Muscle of arm (tissue), 12 donors: ENCODE measurements around the gene ANK3. TPM values are rescaled to one million over a fixed set of nuclear protein-coding genes. Genes with fewer than 3 reads are reported as not detected.
A peak's percentile ranks its signal among the peaks of the same experiment; 100 is the strongest.

Experiments used
- DNase-seq: peaks from one replicate; pipeline ENCODE4 v3.0.0-alpha.2; 2013
- polyA plus RNA-seq, 12 donors: library from polyadenylated mRNA; unstranded; fragments of 120-200 nt; gene quantifications; one replicate each; pipeline ENCODE4 v1.2.1, GENCODE V29; 2013; ENCODE audit not compliant: insufficient read length in 12 of 12

Gene ANK3
- polyA plus RNA-seq, 12 donors, result 84.5 to 171 (median 147) TPM; not detected in 1

DNA sequence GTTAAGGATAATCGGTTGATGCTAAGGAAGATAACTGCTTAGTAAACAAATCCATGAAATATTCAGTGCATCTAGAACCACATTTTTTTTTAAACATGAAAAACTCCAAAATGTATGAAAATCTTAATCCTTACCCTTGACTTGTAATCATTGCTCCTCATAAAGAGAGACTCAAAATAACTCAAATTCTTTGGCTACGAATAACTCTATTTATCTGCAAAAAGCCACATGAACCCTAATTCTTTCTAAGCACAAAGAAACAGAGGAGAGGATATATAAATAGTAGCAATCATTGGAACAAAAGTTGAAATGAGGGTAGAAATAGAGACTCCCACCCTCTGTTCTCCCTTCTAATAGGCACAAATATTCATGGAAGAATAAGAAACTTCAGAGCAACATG lies 40.2 kb downstream of the ANK3 start:
- no peak for DNase-seq

- no peak for DNase-seq
Observed at GRCh38 chr10:60348982-60349381, 40.7 kb downstream of the ANK3 start.

DNA sequence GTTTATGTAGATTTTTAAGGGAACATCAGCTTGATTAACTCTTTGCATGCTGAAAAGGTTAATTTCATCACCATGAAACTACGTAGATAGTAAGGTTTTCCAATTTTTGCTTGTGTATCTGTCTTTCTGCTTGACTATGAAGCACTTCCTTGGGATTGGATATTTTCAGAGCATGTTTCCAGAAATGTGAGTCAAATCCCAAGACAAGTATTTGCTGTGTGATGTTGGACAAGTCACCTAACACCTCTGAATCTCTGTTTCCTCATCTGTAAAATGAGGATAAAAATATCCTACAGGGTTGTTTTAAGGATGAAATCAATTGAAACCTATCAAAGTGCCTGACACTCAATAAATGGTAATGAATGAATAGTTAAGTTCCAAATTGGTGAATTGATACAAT lies 42.4 kb downstream of the ANK3 start:
- DNase-seq, result no peak

DNA sequence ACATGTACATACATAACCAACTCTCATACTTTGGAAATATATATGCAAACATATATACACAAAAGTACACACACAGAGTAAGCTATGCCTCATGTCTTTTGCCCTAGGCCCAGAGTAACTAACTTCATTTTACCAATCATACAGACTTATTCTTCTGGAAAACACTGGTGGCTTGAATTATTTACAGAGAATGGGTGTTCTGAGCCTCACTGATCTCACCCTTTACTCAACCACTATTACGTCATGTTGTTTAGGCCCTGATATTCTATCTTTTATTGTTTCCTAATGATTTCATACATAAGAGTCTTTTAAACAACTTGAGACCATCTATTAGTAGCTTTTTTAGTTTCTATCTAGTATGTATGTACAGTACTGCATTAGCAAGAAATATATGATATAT lies 43.0 kb downstream of the ANK3 start:
- DNase-seq, result no peak

GRCh38 chr10:60343254-60343653 lies 46.4 kb downstream of the ANK3 start:
- no peak for DNase-seq

DNA sequence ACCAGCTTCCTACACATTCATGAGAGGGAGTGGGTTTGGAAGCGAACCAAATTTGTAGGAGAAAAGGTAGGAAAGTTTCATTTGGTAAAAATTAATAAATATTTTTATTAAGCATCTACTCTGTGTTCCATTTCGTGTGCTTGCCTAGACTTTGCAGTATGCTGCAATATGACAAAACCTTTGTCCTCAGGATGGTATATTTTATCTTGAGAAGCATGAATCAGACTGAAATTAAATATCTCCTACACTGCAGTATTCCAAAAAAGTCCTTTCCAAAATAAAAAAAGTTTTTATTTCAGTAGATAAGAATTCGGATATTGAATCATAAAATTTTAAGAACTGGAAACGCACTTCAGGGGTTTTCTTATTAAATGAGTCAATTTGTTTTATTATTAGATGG lies 47.7 kb downstream of the ANK3 start:
- DNase-seq, result no peak

GRCh38 chr10:60340973-60341372 lies 48.7 kb downstream of the ANK3 start:
- no peak for DNase-seq

DNA sequence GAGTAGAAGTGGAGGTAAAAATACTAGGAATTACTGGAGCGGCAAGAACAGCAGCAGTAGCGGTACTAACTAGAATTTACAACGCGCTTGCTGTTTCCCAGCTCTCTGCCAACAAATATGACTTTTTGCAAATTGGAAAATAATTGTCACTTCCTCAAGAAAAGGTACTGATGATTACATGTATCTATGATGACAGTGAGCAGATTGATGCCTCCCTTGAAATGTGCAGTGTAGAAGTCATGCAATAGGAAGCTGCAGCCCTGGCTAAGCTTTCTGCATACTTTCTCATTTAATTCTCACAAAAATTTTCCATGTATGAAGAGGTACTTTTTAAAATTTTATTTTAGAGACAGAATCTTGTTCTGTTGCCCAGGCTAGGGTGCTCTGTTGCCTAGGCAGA lies 49.9 kb downstream of the ANK3 start:
- DNase-seq, result peak; percentile 24

GRCh38 chr10:60338786-60339185 lies 50.9 kb downstream of the ANK3 start:
- peak; percentile 35 for DNase-seq

- DNase-seq, result no peak
Observed at GRCh38 chr10:60338002-60338564, 51.6 kb downstream of the ANK3 start.

GRCh38 chr10:60336901-60337630 lies 52.6 kb downstream of the ANK3 start:
- DNase-seq, result no peak

DNA sequence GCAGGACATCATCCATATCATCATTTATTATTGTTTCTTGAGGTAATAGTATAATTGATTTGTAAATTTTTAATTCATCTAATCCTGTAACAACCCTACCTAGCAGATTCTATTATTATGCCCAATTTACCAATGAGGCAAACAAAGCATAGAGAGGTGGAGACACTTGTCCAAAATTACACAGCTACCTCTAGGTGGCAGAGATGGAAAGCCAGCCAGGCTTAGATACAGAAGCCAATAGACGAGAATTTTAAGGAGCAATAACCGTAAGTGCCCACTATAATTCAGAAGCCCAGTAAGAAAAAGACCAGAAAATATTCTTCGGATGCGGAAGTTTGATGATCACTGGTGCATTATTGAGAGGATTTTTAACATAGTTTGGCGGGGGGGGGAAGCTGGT lies 54.0 kb downstream of the ANK3 start:
- no peak for DNase-seq

DNA sequence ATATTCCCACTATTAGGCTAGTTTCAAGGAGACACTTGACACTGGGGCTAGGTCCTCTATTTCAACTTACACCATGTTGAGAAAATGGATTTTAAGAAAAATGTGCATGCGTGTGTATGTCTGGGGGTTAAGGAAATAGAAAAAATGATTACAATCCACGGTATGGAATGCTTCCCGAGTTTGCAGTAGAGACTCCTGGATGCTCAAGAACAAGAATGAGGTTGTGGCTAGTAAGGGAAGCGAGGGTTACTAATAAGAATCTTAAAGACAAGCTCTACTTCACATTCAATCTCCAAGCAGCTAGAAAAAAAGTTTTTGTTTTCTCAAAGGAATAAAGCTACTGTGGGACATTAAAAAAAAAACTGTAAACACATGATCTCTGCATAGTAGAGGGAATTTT lies 54.7 kb downstream of the ANK3 start:
- DNase-seq, result no peak

DNA sequence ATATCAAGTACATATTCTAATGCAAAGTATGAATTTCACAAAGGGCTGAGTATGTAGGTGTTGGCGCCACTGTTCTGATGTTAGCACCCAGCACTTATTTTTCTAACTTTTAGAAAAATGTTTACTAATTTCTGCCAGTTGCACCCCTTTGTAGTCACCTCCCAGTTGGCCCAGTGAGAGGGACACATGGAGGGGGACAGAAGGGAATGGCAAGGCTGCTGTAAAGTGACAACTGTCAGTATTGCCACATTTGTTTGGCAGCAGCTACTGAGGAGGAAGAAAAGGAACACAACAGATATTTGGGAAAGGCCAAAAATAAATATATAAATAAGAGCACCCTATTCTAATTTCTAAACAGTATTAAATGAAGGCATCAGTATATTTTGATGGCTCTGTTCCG lies 57.3 kb downstream of the ANK3 start:
- no peak for DNase-seq

GRCh38 chr10:60331886-60332285 lies 57.8 kb downstream of the ANK3 start:
- DNase-seq, result no peak

DNA sequence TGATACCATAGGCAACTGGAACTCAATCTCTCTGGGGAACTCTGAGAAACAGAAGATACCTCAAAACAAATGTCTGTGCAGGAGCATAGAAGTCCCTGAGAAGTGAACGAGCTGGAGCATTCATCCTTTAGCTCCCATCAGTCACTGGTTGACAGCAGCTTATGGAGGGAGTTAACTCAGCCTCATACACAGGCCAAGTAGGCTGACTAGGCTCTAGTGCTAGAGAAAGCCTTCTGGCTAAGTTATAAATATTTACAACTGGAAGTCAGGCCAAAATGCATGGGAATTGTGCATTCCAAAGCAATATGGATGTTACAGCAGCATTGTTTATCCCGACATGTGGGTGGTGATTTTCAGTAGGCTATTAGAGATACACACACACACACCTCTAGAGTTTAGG lies 66.5 kb downstream of the ANK3 start:
- DNase-seq, result no peak

- DNase-seq, result no peak
Observed at GRCh38 chr10:60320666-60321065, 69.0 kb downstream of the ANK3 start.

GRCh38 chr10:60316029-60316428 lies 73.6 kb downstream of the ANK3 start:
- DNase-seq, result no peak

- DNase-seq, result no peak
Observed at GRCh38 chr10:60315311-60315710, 74.4 kb downstream of the ANK3 start.

DNA sequence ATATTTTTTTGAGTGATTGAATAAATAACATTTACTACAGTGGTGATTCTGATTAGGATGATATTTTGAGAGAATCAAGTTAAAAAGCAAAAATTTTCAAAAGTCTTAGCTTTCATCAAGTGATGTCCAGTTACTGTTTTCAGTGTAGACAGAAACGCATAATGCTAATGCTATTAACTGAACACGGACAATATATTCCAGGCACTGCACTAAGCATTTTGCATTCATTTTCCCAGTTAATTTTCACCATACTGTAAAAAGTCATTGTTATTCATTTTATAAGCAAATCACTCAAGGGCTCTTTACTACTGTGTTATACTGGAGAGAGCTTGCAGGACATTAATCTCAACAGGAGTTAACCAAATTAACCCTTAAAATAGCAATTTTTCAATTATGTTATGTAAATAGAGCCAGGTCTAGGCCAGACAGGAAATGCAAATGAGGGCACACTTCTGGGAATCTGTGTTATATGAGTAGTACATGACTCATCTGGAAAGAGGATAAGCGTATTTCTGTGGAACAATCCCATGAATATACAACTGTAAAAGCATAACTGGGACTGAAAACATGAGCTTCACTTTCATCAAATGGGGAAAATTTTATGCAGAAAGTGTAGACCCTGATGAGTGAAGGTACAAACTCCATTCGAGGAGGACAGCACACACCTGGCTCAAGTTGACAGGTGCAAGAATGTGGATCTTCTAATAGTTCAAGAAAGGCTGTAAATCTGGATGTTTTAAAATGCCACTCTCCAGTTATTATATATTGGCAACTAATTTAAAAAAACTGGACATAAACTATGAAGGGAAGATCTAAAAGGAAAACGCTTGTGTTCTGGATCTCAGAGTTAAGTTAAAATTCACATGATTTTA lies 75.4 kb downstream of the ANK3 start:
- DNase-seq, result no peak

GRCh38 chr10:60313589-60313952 lies 76.1 kb downstream of the ANK3 start:
- no peak for DNase-seq

- no peak for DNase-seq
Observed at GRCh38 chr10:60312818-60313588, 76.7 kb downstream of the ANK3 start.
